Panc1 (cell line): ENCODE data around the gene TTC39B. TPM values are rescaled to one million over a fixed set of nuclear protein-coding genes. Genes with fewer than 3 reads are reported as not detected.

Experiments used
- ATAC-seq: fragments of 200-7000 bp; cut with Tn5 transposase; 2 replicates; pipeline ENCODE4 v1.9.1; 2020; ENCODE audit warnings: mild to moderate bottlenecking, moderate library complexity
- BruUV-seq: library from RNA; stranded (reverse); fragments of 400-500 nt; replicated peaks from 2 replicates; lab custom pipeline; 2021; lab: Mats Ljungman, UMichigan
- CTCF ChIA-PET: fragments of 300-600 bp; sonication (Branson Sonifier 250); formaldehyde crosslinking; loops from one replicate; lab custom pipeline; 2022; ENCODE audit warnings: antibody characterized with exemption; lab: Charles Lee
- POLR2A ChIA-PET: fragments of 300-600 bp; sonication (Branson Sonifier 250); formaldehyde crosslinking; loops from one replicate; lab custom pipeline; 2022; ENCODE audit warnings: antibody characterized with exemption; lab: Charles Lee
- DNase-seq: peaks from one replicate; pipeline ENCODE4 v3.0.0-alpha.2; 2010; ENCODE audit warnings: low read depth, low spot score
- H3K27ac ChIP-seq: 2 replicates; pipeline ENCODE4 v1.5.1; 2011; ENCODE audit warnings: mild to moderate bottlenecking, low read length, inconsistent platforms
- H3K27me3 ChIP-seq: fragments of 200-500 bp; sonication (Bioruptor generic); 2 replicates; pipeline ENCODE4 v1.6.0; 2014; ENCODE audit warnings: low read length, inconsistent platforms; ENCODE audit not compliant: control insufficient read depth, insufficient read depth
- H3K36me3 ChIP-seq: fragments of 200-500 bp; sonication (Bioruptor generic); 2 replicates; pipeline ENCODE4 v1.5.1; 2014; ENCODE audit warnings: inconsistent platforms, mild to moderate bottlenecking, low read length, moderate library complexity; ENCODE audit not compliant: control insufficient read depth, insufficient read depth
- H3K4me1 ChIP-seq: 2 replicates; pipeline ENCODE4 v1.5.1; 2011; ENCODE audit warnings: inconsistent platforms, mild to moderate bottlenecking, low read length, moderate library complexity; ENCODE audit not compliant: control insufficient read depth, insufficient read depth
- H3K4me3 ChIP-seq, 2 experiments: 2 replicates each; pipeline ENCODE4 v1.5.1; 2011 to 2012; ENCODE audit warnings: low read depth in 2 of 2, low read length in 2 of 2, mild to moderate bottlenecking in 2 of 2, inconsistent platforms in 1 of 2, moderate library complexity in 1 of 2
- H3K9me3 ChIP-seq: fragments of 200-500 bp; sonication (Bioruptor generic); 2 replicates; pipeline ENCODE4 v1.5.1; 2014; ENCODE audit warnings: low read depth, mild to moderate bottlenecking, inconsistent platforms, low read length, moderate library complexity; ENCODE audit not compliant: control insufficient read depth, insufficient read depth
- CTCF ChIP-seq: fragments of 450-650 bp; IDR thresholded peaks from 2 replicates; pipeline ENCODE4 v1.5.1; 2017; ENCODE audit warnings: mild to moderate bottlenecking
- POLR2AphosphoS5 ChIP-seq: IDR thresholded peaks from 2 replicates; pipeline ENCODE4 v1.6.1; 2012; ENCODE audit warnings: mild to moderate bottlenecking, low read depth, low read length, moderate library complexity
- REST ChIP-seq, 2 experiments: IDR thresholded peaks; 2 replicates each; pipeline ENCODE4 v1.6.1; 2011 to 2012; ENCODE audit warnings: low read depth in 2 of 2, control low read depth in 1 of 2, low read length in 1 of 2, mild to moderate bottlenecking in 1 of 2, moderate library complexity in 1 of 2; ENCODE audit not compliant: insufficient read depth in 1 of 2
- SIN3A ChIP-seq: IDR thresholded peaks from 2 replicates; pipeline ENCODE4 v1.6.1; 2012; ENCODE audit warnings: low read depth, mild to moderate bottlenecking, low read length, moderate library complexity, borderline replicate concordance; ENCODE audit not compliant: insufficient read depth
- TCF7L2 ChIP-seq: IDR thresholded peaks from 2 replicates; pipeline ENCODE4 v1.6.1; 2011; ENCODE audit warnings: mild to moderate bottlenecking, low read depth, low read length, inconsistent platforms
- in situ Hi-C: cut with HindIII; loops from 2 replicates; pipeline ENCODE4 v1.10.0; 2016; ENCODE audit warnings: low sequenced_read_pairs, low pct_unique_long_range_greater_than_20kb
- intact Hi-C: fragments of 100-400 bp; cut with micrococcal nuclease; formaldehyde crosslinking; loops from one replicate; pipeline ENCODE4 v1.10.0; 2022; ENCODE audit not compliant: unreplicated experiment
- total RNA-seq: library from RNA; stranded (reverse); gene quantifications from one replicate; pipeline ENCODE4 v1.2.1, GENCODE V29; 2021; ENCODE audit not compliant: unreplicated experiment

TTC39B gene
- total RNA-seq, 1 experiment from 2014 or later: 1.6 TPM

- Histone ChIP-seq H3K27me3 (no peaks in the 10 kb centered on the region), H3K9me3 (no peaks in the 10 kb centered on the region), H3K36me3 (no peaks in the 10 kb centered on the region), H3K4me1 (no peaks in the 10 kb centered on the region), H3K27ac (no peak overlapping the region), H3K4me3 (no peak overlapping the region)
- no TSS peak for BruUV-seq
- DNase-seq (no peak), ATAC-seq (no peak)
- no peak for TF ChIP-seq TCF7L2
- no peak for TF ChIP-seq REST (IDR thresholded peaks at IDR 0.05; ENCODE audit: insufficient read depth in 1 of 2, low read depth in 2 of 2, low read length in 1 of 2)
- TF ChIP-seq POLR2AphosphoS5: no peak
- TF ChIP-seq SIN3A: no peak
- no peak for TF ChIP-seq CTCF
- ChIA-PET POLR2A (no interaction called here), CTCF (no interaction called here)
- in situ Hi-C loops (no loop called here), intact Hi-C loops (no loop called here)
Measured at GRCh38 chr9:15203581-15203980, 103.4 kb downstream of the TTC39B start.

GRCh38 chr9:15200111-15200510 is 106.9 kb downstream of the TTC39B start:
- Histone ChIP-seq H3K4me3 (no peak overlapping the region), H3K9me3 (no peaks in the 10 kb centered on the region), H3K27me3 (no peaks in the 10 kb centered on the region), H3K4me1 (no peaks in the 10 kb centered on the region), H3K36me3 (no peaks in the 10 kb centered on the region), H3K27ac (no peak overlapping the region)
- TF ChIP-seq REST (IDR thresholded peaks at IDR 0.05; ENCODE audit: insufficient read depth in 1 of 2, low read depth in 2 of 2, low read length in 1 of 2) (no peak), TCF7L2 (no peak), POLR2AphosphoS5 (no peak), SIN3A (no peak), CTCF (no peak)
- BruUV-seq: no TSS peak
- CTCF ChIA-PET: no interaction called here
- POLR2A ChIA-PET: no interaction called here
- in situ Hi-C loops: no loop called here
- ATAC-seq: no peak
- DNase-seq: no peak
- intact Hi-C loops: no loop called here
